NOMO-1 treated with dmso at 0.1 percent for 144 hours (cell line): ENCODE measurements around the gene CALCB.

Source experiments
- DNase-seq: peaks from one replicate; lab custom pipeline; 2025; ENCODE audit not compliant: unreplicated experiment; lab: John Stamatoyannopoulos, UW

Gene CALCB

DNA sequence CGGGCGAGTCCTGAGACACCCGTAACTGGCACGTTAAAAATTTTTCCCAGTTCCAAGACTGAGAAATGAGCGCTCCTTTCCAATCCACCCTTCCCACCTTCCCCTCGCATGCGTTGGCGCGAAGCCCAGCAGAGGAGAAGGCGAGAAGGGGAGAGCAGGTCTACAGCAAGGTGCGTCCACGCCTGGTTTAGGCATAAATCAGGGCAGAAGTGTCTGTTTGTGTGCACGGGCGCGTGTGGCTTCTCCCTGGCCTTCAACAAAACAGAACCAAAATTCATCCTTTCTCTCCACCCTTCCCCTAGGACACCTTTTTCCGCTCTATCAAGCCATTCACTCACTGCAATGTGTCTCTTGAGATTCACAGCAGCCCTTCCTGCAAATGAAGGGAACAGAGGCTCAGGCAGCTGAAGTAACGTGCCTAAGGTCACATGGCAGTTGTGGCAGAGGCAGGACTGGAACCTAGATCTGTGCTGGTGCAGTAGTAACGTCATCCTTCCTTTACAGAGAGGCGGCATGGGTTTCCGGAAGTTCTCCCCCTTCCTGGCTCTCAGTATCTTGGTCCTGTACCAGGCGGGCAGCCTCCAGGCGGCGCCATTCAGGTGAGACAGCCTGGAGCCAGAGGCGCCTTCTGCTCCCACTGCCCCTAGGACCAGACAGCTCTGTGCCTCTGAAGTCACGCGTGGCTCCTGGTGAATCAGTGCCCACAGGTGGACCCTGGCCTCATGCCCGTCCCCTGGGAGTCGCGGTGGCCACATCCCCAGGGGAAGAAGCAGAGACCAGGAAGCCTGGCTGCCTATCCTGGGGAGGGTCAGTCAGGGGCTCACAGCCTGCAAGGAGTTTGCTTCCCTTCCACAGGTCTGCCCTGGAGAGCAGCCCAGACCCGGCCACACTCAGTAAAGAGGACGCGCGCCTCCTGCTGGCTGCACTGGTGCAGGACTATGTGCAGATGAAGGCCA is 1.1 kb downstream of the CALCB start:
- DNase-seq, result peak; percentile 7

DNA sequence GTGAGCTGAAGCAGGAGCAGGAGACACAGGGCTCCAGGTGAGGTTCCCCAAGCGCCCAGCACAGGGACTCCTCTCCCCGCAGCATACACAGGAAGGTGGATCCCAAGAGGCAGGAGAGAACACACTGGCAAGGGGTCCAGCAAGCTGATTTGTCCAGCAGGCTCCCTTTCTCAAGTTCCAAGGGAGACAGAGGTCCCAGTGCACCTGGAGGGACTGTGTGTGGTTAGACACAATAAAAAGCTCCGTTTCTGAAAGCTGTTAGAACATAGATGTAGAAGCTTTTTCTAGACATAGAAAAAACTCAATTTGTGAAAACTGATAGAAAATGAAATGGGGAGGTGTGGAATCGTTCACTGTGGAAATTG is 1.8 kb downstream of the CALCB start:
- no peak for DNase-seq

DNA sequence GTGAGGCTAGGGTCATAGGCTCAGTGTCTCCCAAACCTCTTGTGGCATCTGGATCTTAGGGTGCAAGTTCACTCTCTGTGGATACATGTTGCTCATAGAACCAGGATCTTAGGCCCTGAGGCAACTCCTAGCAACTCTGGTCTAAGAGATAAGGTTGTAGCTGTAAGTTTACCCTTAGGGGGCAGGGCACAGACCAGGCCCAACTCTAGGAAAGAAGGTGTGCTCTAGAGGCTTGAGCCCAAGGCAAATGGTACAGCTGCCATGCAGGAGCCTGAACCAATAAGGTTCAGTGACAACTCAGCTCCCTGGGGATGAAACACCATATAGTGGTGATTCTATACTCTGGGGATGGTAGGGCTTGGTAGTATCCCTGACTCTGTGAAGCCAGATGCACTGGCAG is 17.8 kb downstream of the CALCB start:
- no peak for DNase-seq

DNA sequence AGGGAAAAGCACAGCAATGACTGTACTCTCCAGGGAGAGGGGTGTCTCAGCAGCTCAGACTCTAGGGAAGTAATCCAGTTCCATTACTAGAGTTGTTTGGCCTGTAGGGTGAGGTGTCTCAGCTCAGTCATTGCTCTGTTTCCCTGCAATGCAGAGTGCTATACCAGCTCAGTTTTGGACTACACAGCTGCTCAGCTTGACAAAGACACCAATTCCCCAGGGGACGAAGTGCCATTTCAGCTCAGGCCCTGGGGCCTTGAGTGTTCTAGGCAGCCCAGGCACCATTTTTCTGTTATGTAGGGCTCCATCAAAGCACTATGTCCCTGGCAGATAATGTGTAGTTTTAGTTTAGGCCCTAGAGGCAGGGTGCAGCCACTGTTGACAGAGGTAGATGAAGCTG is 18.2 kb downstream of the CALCB start:
- DNase-seq, result no peak

DNA sequence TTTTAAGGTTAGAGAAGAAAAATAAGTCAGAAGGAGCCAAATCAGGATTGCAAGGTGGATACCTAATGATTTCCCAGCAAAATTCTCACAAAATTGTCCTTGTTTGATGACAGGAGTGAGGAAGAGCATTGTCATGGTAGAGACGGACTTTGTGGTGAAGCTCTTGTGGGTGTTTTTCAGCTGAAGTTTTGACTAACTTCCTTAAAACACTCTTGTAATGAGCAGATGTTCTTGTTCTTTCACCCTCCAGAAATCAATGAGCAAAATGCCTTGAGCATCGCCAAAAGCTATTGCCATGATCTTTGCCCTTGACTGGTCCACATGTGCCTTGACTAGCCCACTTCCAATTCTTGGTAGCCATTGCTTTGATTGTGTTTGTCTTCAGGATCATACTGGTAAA is 20.0 kb downstream of the CALCB start:
- DNase-seq, result no peak

DNA sequence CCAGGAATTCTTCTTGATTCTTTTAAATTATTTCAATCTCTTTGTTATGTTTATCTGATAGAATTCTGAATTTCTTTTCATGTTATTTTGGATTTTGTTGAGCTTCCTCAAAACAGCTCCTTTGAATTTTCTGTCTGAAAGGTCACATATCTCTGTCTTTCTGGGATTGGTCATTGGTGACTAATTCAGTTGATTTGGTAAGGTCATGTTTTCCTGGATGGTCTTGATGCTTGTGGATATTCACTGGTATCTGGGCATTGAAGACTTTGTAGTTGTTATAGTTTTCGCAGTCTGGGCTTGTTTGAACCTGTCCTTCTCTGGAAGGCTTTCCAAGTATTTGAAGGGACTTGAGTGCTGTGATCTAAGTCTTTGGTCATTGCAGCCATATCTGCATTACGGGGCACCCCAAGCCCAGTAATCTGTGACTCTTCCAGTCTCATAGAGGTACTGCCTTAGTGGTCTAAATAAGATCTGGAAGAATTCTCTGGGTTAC is 22.4 kb downstream of the CALCB start:
- DNase-seq, result no peak

DNA sequence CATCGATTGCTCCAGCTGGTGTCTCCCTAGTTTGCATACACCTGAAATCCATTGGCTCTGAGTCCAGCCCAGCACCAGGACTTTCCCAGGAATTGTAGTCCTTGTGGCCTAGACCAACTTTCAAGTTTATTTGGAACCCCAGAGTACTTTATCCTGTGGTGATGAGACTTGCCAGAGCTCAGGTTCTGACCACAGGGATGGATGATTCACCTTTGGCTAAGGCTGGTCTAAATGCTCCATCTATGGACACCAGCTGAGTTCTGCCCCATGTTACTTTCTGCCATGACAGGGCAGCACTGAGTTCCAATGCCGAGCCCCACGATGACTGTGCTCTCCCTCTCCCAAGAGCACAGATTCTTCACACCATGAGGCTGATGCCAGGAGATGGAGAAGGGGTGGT is 24.0 kb downstream of the CALCB start:
- no peak for DNase-seq

DNA sequence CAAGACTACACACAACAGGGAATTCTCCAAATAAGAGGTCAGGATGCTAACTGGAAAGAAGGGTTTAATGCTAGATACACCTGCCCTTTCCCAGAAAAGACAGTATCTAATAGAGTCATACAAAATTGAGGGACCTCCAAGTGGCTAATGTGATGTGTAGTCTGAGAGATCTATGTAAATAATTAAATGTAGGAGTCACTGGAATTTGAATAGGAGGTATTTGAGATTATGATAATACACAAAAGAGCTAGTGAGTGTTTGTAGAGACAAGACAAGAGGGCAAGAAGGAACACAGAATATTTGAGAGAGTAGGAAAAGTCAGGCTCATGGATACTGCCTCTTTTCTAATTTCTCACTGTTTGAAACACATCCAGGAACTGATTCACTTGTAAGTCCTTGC is 25.9 kb downstream of the CALCB start:
- no peak for DNase-seq

DNA sequence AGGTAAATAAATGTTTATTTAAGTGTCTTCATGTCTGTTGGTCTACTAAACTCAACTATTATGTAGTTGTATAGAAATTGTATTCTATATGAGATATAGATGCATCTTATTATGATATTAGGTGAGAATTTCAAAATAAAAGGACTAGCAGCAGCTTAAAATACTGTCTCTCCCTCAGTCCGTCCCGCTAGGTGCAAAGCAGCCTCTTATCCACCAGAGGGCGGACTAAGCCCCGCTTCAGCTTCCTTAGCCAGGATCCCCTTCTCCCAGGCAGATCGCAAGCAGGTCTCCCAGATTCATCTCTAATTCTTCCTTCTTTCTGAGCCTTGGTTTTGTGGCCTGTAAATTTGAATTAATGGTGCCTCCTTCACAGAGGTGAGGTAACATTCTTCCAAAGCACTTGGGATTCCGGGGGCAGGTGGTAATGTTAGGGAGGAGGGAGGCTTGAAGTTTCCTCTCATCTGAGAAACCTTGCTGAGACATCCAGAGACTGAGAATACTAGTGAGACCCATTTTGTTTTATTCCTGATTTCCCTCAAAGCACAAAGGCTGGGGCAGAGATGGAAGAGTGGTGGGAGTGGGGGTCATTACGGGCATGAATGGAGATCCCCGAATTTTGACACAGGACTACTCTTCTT is 27.8 kb downstream of the CALCB start:
- no peak for DNase-seq

DNA sequence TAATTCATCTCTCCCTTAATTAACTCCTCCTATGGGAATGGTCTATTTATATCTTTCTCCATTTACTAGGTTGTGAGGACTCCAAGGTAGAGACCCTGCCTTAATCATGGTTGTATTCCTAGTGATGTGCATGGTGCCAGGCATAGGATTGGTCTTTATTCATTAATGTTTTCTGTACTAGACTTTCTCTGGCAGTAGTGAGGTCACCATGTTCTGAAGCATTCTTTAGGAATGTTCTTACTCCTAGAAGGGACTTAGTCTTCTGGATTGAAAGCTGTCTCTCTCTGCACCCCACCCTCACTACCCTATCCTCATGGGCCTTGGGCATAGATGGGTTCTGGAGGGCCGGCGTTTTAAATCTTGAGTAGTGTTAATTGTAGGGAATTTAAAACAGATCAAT is 30.8 kb downstream of the CALCB start:
- DNase-seq, result no peak

DNA sequence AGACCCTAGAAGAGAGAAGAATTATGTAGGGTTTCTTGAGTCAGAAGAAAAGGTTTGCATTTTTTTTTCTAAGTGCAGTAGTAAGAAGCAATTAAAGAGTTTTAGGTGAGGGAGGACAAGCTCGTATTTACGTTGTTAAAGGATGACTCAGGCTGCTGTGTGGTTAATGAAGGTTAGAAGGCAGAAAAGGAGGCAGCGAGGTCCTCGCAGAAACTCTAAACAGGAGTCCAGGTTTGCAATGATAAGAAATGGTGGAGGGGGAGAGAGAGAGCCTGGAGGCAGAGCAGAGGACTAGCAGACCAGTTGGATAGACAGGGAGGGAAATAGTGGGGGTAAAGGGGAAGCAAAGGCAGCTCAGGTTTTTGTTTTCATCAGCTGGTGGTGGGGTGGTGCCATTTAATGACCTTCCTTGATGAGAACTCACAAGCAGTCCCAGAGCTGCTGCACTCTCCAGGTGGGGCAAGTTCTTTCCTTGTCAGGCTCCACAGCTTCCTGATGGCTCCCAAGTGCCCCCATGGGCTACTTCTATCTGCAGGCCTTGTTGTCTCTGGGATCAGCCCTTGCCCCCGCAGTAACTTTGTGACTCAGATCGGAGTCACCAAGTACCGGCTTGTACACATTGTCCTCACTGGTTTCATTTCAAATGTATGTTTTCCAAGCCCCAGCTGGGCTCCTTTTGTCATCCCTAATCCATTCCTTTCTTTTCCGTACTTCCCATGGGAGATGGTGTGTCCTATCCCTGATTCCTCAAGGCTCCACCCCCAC is 33.0 kb downstream of the CALCB start:
- DNase-seq, result no peak

DNA sequence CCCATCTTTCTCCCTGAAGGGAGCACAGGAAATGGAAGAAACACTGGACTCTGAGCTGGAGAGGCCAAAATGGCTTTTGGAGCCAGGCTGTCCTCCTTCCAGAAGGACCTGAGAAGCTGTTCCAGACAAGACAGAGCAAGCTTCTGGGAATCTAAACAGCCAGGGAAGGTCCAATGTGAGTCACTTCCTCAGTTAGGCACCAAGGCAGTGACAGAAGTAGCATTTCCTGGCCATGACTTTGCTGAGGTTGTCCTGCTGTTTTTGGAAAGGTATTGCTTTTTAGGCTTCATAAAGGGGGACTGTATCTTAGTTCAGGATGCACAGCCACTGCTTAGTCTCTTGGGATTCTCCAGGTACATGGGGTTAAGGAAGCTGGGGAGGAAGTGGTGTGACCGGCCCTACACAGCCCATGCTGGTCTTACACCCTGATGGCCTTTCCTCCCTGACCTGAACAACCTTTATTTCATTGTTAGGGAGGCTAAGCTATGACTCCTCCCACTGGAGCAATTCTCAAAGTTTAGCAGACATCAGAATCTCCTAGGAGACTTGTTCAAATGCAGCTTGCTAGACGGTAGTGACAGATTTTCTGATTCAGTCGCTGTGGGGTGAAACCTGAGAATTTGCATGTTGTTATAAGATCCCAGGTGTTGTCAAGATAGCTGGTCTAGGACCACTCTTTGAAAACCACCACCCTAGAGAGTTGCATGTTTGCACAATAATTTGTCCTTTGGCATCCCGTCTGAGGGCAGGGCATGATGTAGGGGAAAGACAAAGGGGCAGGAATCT is 34.5 kb downstream of the CALCB start:
- DNase-seq, result no peak

DNA sequence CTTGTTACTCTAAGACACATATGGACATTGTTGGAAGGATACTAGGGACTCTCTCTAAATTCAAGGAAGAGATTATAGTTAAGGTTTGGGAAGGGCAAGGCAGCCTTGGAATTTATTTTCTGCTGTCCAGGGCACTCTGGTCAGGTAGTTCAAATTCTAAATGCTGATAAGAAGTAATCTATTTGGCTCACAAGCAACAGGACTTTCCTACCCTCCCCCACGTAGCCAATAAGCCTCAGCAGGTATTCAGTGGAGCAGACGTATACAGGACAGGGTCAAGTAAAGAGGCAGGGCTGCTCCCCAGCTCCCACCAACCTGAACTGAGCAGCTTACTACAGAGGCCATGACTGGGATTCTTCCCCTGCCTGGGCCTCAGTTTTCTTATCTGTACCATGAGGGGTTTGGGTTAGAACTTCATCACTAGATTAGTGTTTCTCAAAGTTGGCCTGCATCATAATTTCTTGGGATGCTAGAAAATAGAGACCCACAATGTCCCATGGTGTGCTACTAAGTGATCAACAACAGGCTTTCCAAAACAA is 35.3 kb downstream of the CALCB start:
- no peak for DNase-seq

DNA sequence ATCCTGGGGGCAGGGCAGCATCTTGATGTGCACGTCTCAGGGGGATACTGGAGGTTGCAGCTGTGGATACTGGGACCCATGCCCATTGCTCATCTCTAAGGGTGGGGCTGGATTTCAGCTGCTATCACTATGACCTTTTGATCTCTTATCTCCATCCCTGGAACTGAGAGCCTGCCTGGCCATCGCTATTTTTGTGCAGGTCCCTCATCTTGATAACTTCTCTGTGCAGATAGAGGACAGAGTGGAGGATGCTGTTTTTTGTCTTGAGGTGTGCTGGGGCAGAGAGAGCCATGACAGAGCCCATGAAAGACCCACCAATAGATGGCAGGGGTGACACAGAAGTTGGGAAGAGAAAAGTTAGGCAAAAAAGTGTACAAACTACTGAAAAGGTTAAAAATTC is 36.2 kb downstream of the CALCB start:
- no peak for DNase-seq

DNA sequence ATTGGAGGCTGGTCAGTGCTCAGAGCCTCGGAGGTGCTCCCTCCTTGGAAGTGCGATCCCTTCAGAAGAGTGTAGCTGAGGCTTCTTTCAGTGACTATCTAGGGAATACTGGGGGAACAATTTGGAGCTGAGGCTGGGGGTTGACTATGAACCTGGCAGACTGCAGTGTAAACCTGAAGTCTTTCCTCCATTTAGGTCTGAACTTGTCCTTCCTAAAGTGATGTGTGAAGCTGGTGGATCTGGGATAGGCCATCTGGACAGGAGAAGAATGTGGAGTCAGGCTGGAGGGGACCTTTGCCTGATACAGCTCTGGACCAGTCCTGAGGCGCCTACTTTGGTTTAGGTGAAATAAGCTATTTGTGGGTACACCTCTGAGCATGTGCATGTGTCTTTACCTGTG is 37.8 kb downstream of the CALCB start:
- no peak for DNase-seq

DNA sequence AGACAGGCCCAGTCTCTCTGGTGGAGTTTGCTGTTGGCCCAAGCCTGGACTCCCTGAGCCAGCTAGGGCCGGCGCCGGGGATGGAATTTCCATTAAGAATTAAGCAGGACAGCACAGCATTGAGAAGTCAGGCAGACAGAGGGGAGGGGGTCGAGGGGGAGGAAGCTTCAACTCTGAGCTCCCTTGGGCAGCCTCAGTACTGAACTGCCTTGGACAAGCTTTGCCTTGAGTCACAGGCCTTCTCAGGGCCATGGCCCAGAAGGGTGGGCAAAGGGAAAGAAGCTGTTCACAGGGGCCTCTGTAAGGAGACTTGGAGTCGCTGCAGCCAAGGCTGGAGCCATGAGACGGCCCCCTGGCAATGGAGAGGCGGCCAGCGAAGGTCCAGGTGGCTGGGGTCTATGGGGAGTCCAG is 38.7 kb downstream of the CALCB start:
- no peak for DNase-seq

DNA sequence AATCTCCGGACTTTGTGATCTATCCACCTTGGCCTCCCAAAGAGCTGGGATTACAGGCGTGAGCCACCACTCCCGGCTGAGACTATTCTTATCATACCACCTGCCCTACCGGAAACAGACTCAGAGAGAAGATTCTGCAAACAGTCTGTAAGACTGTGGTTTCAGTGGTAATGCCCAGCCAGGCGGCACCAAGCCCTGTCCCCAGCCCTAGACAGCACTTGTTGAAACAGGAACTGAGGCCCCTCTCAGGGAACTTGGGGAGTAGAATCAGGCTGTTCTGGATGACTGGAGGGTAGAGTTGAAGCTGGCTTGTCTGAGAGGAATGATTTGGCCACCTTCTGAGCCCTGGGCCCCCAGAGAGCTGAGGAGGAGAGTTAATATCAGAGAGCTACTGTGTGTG is 40.0 kb downstream of the CALCB start:
- peak; percentile 84 for DNase-seq

DNA sequence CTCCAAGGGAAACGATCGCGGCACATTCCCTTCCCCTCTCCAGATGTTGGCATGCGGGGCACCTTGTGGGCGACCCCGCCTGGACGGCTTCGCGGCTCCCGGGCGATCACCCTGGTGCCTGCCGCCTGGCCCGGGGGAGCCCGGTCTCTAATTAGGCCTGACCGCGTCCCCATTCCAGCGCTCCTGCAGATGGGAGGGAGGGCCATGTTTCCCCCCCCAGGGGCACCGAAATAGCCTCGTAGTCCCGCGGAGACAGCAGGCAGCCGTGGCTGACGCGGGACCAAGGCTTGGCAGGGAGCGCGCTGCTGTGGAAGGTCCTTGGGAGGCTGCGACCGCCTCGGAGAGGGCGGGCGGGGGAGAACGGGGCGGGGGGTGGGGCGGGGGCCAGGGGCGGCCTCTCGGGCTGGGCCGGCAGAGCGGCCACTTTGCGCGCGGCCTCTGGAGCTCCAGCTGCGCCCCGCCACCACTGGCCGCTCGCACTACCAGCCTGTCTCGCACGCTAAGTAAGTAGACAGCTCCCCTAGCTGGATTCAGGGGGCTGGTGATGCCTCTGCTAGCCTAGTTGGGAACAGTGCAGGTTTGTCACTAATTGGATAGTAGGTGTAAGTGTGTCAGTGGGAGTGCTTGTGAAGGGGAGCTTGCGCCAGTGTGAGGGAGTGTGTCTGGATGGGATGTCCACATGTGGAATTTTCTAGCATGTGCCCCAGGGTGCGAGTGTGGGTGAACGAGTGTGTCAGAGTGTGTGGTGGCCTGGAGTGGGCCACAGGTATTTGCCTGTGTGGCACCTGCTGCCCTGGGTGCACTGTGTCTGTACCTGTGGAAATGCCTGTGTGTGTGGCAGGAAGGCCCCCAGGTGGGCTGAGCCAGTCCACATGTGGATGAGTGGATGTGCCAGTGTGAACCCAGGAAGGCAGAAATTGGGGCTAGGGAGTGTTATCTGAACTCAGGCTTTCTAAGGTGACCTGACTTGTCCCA is 41.4 kb downstream of the CALCB start, which contains the start of gene INSC:
TSS of gene INSC (plus strand) at position 423 of the 975 bp plus-strand sequence. CDS start 34,252 bp downstream, outside the sequence.
- DNase-seq, result no peak

DNA sequence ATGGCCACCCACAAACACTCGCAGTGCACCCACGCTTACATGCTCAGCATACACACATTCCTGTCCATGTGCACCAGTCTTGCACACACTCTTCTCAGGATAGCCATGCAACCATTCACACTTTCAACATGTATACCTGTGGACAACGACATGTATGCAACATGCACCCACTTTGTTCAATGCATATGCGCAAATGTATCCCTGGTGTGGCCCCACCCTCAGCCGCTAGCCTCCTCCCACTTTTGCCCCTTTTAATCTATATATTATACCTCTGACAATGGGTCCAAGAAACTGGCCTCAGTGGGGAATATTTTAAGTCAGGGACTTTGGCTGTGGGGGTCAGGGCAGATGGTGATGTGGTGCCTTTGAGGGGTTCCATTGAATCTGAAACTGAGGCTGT is 42.3 kb downstream of the CALCB start:
- no peak for DNase-seq
